Duodenal mucosa (tissue), 2 donors: ENCODE data around the gene SHD.

Source experiments
- H3K27ac ChIP-seq: one replicate; pipeline ENCODE4 v1.7.0; 2013; ENCODE audit warnings: low read depth, low read length
- H3K27me3 ChIP-seq, 2 donors: one replicate each; pipeline ENCODE4 v1.7.0; 2013; ENCODE audit warnings: low read length in 2 of 2, control low read depth in 1 of 2; ENCODE audit not compliant: insufficient read depth in 2 of 2, control insufficient read depth in 1 of 2
- H3K36me3 ChIP-seq, 2 donors: one replicate each; pipeline ENCODE4 v1.7.0; 2013; ENCODE audit warnings: low read length in 2 of 2, control low read depth in 1 of 2; ENCODE audit not compliant: insufficient read depth in 2 of 2, control insufficient read depth in 1 of 2
- H3K4me1 ChIP-seq, 2 donors: one replicate each; pipeline ENCODE4 v1.7.0; 2013; ENCODE audit warnings: low read length in 2 of 2, control low read depth in 1 of 2; ENCODE audit not compliant: insufficient read depth in 2 of 2, control insufficient read depth in 1 of 2
- H3K4me3 ChIP-seq, 2 donors: one replicate each; pipeline ENCODE4 v1.7.0; 2013; ENCODE audit warnings: low read length in 2 of 2, low read depth in 1 of 2
- H3K9ac ChIP-seq, 2 donors: one replicate each; pipeline ENCODE4 v1.7.0; 2013; ENCODE audit warnings: low read length in 2 of 2, low read depth in 1 of 2
- H3K9me3 ChIP-seq, 2 donors: one replicate each; pipeline ENCODE4 v1.7.0; 2013; ENCODE audit warnings: low read length in 2 of 2, control low read depth in 1 of 2; ENCODE audit not compliant: control insufficient read depth in 1 of 2

The SHD gene

DNA sequence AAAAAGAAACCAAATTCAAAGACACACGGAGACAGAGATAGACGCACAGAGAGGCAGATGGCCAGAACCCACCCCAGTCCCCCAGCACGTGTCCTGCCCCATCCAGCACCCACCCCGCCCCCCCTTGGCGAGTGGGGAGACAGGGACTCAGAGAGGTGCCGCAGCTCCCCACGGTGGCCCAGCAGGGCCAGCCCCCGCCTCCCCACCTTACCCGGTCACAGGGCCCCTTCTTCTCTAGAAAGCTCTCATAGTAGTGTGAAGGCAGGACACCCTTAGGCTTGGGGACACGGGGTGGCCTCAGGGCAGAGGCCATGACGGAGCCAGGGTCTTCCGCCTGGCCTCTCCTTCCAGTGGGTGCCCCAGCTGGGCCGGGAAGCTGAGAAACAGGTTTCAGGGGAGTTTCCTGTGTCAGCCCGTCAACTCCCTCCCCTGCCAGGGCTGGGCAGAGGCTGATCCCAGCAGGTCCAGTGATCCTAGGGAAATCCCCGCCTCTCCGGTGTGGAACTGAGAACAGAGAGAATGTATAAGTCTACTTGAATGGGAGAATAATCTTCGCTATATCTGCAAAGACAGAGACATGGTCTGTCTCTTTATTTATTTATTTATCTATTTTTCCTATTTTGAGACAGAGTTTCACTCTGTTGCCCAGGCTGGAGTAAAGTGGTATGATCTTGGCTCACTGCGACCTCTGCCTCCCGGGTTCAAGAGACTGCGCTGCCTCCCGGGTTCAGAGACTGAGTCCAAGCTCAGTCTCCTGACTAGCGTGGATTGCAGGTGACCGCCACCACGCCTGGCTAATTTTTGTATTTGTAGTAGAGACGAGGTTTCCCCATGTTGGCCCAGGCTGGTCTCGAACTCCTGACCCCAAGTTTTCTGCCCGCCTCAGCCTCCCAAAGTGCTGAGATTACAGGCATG lies 59.6 kb downstream of the SHD start, which contains the start of gene STAP2:
Gene STAP2 (minus strand): TSS at position 387 of the 915 bp plus-strand sequence. CDS start 74 bp downstream, at position 313.
- Histone ChIP-seq H3K27me3 (no peaks in the 10 kb centered on the region), H3K4me1 (peaks cover 12 to 28% of the 10 kb centered on the region in 2 donors), H3K27ac (peak within 1 kb of the TSS; percentile 81), H3K4me3 (peak within 1 kb of the TSS; percentile 67 to 88), H3K9me3 (no peaks in the 10 kb centered on the region), H3K9ac (peak within 1 kb of the TSS; percentile 69 to 74), H3K36me3 (peaks cover 0 to 2% of the 10 kb centered on the region in 2 donors)
